ENCODE data around the gene SQSTM1. TPM values are rescaled to one million over a fixed set of nuclear protein-coding genes. Genes with fewer than 3 reads are reported as not detected.
A peak's percentile ranks its signal among the peaks of the same experiment; 100 is the strongest.

SQSTM1 gene
- total and polyA plus RNA-seq, 9 of the 15 experiments (the other 6 are each of a cell fraction or from before 2014, with no cell fraction given), result 5.6 to 148 (median 64.0) TPM

DNA sequence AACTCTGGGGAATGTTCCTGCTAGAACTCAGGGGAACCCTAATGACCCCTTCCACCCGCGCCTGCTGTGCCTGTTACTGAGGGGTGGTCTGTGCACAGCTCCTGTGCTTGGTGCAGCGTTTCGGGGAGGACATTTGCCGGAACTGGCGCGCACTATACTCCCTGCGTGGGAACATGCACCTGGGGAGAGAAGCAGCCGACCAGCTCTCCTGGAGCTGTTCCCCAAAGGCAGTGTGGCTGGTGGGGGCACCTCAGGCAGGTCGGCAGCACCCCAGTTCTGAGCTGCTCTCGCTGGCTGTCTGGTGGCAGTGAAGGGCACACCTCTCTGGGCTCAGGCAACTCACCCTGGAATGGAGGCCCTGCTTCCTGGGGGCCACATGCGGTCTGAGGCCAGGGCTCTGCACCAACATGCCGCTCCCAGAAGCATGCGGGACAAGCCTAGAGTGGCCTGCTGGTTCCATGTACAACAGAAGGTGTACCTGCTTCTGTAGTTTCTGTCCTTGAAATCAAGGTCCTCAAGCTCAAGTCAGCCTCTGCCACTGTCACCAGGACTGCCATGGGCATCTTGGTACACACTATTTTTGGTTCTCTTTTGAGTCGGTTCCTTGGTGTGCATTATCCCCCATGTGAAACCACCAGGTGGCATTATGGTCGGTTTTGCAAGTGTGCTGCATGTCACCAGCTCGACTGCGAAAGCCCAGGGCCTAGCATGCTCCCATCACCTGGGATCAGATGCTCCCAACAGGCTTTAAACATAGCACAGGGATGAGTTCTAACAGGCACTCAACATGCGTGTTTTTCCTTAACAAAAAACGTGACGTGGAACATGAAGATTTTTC, 45.8 kb downstream of the SQSTM1 start:
- FAIRE-seq, result no peak
- intact Hi-C loops (cut with micrococcal nuclease) (no loop called here), in situ Hi-C loops (cut with MboI) (no loop called here)
- Histone ChIP-seq H4K20me1 (replicated peaks; ENCODE audit: control insufficient read depth, insufficient read depth, low read length) (no peaks in the 10 kb centered on the region), H3K36me3 (ENCODE audit: control insufficient read depth, insufficient read depth, low read length) (peaks cover 76% of the 10 kb centered on the region; the same call in 2 of the 3 replicates), H3K4me3 (no peak overlapping the region), H3K9me1 (ENCODE audit: control insufficient read depth, insufficient read depth, low read length) (peaks cover 2% of the 10 kb centered on the region), H3K27ac (ENCODE audit: extremely low read depth, low read depth, low read length) (no peak overlapping the region), H3K79me2 (ENCODE audit: control insufficient read depth, insufficient read depth, low read length) (no peaks in the 10 kb centered on the region), H3K27me3 (ENCODE audit: control insufficient read depth in 2 of 2, insufficient read depth in 2 of 2, low read length in 2 of 2) (no peaks in the 10 kb centered on the region), H3K4me2 (ENCODE audit: insufficient read depth, low read length) (no peak overlapping the region), H3K9ac (ENCODE audit: insufficient read depth in 1 of 2, low read depth in 2 of 2, low read length in 2 of 2) (peak overlapping the region in 1 of 2 experiments; percentile 74; a peak in 2 of 4 replicates), H3K4me1 (replicated peaks in 1 of 2; ENCODE audit: control insufficient read depth in 2 of 2, insufficient read depth in 2 of 2, low read length in 2 of 2) (peaks cover 0 to 26% of the 10 kb centered on the region in 2 experiments; a peak in 3 of 5 replicates), H2AFZ (ENCODE audit: low read depth, low read length) (no peak overlapping the region), H3K9me3 (replicated peaks; ENCODE audit: control insufficient read depth, insufficient read depth, low read depth, low read length) (no peaks in the 10 kb centered on the region)
- ATAC-seq, result no peak
- CTCF ChIA-PET (ENCODE audit: low intra/inter-chr PET ratio), result interaction anchor here (0.5 kb wide), 1 partner anchor 42 kb away, joined by 3 read pairs; no protein-coding TSS in a partner anchor
- peak; percentile 55; the same call in 1 of the 2 replicates for TF ChIP-seq POLR2G (IDR thresholded peaks at IDR 0.05; ENCODE audit: low read depth, low read length)
- no peak for TF ChIP-seq RCOR1 (IDR thresholded peaks at IDR 0.05; ENCODE audit: borderline replicate concordance in 1 of 2, low read depth in 2 of 2, low read length in 2 of 2)
- no peak for DNase-seq (ENCODE audit: extremely low read depth in 1 of 4, low spot score in 3 of 4)
- no TSS peak for BruUV-seq (replicated peaks)
- WGBS (ENCODE audit: insufficient coverage, low coverage, missing lambda C conversion rate), result 87% methylated on average over 18 of the region's 21 CpGs
- POLR2A ChIA-PET, result interaction anchor here (0.6 to 1.0 kb wide), 3 partner anchors 8 to 458 kb away, joined by 3 read pairs; no protein-coding TSS in a partner anchor

DNA sequence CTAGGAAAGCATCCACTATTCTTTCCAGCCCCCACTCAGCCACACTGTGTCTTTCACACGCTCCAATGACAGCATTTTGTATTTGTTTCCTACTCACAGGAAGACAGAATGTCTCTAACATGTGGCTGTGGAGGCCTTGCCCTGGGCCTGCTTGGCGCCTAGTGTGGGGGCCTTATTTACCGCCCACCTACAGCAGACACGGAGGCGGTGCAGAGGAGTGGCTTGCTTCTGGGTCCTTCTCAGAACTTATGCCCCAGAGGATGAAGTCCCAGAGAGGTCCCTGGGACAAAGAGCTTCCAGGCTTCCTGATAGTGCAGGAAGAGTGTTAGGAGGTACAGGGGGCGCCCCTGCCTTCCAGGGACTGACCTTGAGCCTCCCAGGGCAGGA, 46.4 kb downstream of the SQSTM1 start:
- TF ChIP-seq EGR1 (conservative IDR thresholded peaks at IDR 0.05) (peak; percentile 34), PRMT5 (CRISPR knock-in tag; IDR thresholded peaks at IDR 0.05) (no peak), TBP (optimal IDR thresholded peaks at IDR 0.05; ENCODE audit: low read depth, low read length) (no peak)
- H3K4me1 ChIP-seq (replicated peaks in 1 of 2; ENCODE audit: control insufficient read depth in 2 of 2, insufficient read depth in 2 of 2, low read length in 2 of 2), result peaks cover 0 to 26% of the 10 kb centered on the region in 2 experiments; a peak in 3 of 5 replicates
- H2AFZ ChIP-seq (ENCODE audit: low read depth, low read length), result no peak overlapping the region
- no peak overlapping the region for H3K4me2 ChIP-seq (ENCODE audit: insufficient read depth, low read length)
- no peaks in the 10 kb centered on the region for H3K79me2 ChIP-seq (ENCODE audit: control insufficient read depth, insufficient read depth, low read length)
- H3K9me1 ChIP-seq (ENCODE audit: control insufficient read depth, insufficient read depth, low read length), result peaks cover 2% of the 10 kb centered on the region
- ChIA-PET CTCF (ENCODE audit: low intra/inter-chr PET ratio) (interaction anchor here (0.5 kb wide), 1 partner anchor 41 kb away, joined by 3 read pairs; no protein-coding TSS in a partner anchor), POLR2A (interaction anchor here (1.0 kb wide), 1 partner anchor 34 kb away, joined by 3 read pairs; no protein-coding TSS in a partner anchor)
- no peaks in the 10 kb centered on the region for H3K9me3 ChIP-seq (replicated peaks; ENCODE audit: control insufficient read depth, insufficient read depth, low read depth, low read length)
- in situ Hi-C loops (cut with MboI), result no loop called here
- H3K9ac ChIP-seq (ENCODE audit: insufficient read depth in 1 of 2, low read depth in 2 of 2, low read length in 2 of 2), result peak overlapping the region in 1 of 2 experiments; percentile 57; a peak in 1 of 4 replicates
- FAIRE-seq, result no peak
- ATAC-seq, result no peak
- DNase-seq (ENCODE audit: extremely low read depth in 1 of 4, low spot score in 3 of 4), result no peak
- H3K27me3 ChIP-seq (ENCODE audit: control insufficient read depth in 2 of 2, insufficient read depth in 2 of 2, low read length in 2 of 2), result no peaks in the 10 kb centered on the region
- intact Hi-C loops (cut with micrococcal nuclease), result no loop called here
- H3K27ac ChIP-seq (ENCODE audit: extremely low read depth, low read depth, low read length), result no peak overlapping the region
- no TSS peak for BruUV-seq (replicated peaks)
- no peak overlapping the region for H3K4me3 ChIP-seq
- 93% methylated on average over 6 of the region's 6 CpGs for WGBS (ENCODE audit: insufficient coverage, low coverage, missing lambda C conversion rate)
- no peaks in the 10 kb centered on the region for H4K20me1 ChIP-seq (replicated peaks; ENCODE audit: control insufficient read depth, insufficient read depth, low read length)
- peaks cover 72% of the 10 kb centered on the region; the same call in 2 of the 3 replicates for H3K36me3 ChIP-seq (ENCODE audit: control insufficient read depth, insufficient read depth, low read length)

Measured in K562 (cell line).